Neural cell (in vitro differentiated cells): ENCODE measurements around the gene KRT28. TPM values are rescaled to one million over a fixed set of nuclear protein-coding genes. Genes with fewer than 3 reads are reported as not detected.

Source experiments
- H2AFZ ChIP-seq: fragments of 200-600, 300-800 bp; sonication (generic), shearing (Covaris generic); 2 replicates; pipeline ENCODE4 v1.6.0; 2014; ENCODE audit warnings: low read depth, mild to moderate bottlenecking, antibody characterized with exemption, low read length, moderate library complexity
- H3F3A ChIP-seq: fragments of 200-600 bp; shearing (Covaris generic); 2 replicates; pipeline ENCODE4 v1.6.1; 2016; ENCODE audit warnings: mild to moderate bottlenecking, moderate library complexity, mixed read lengths, antibody characterized with exemption, low read length; ENCODE audit not compliant: insufficient read depth, poor library complexity, severe bottlenecking
- H3K27ac ChIP-seq: fragments of 200-600, 300-800 bp; sonication (generic), shearing (Covaris generic); 2 replicates; pipeline ENCODE4 v1.5.1; 2014; ENCODE audit warnings: mild to moderate bottlenecking, low read length, moderate library complexity
- H3K27me3 ChIP-seq: fragments of 300-800, 200-600 bp; sonication (generic), shearing (Covaris generic); 2 replicates; pipeline ENCODE4 v1.6.0; 2014; ENCODE audit warnings: mild to moderate bottlenecking, low read depth, low read length, moderate library complexity; ENCODE audit not compliant: insufficient read depth
- H3K36me3 ChIP-seq: fragments of 300-800, 200-600 bp; sonication (generic), shearing (Covaris generic); 2 replicates; pipeline ENCODE4 v1.5.1; 2014; ENCODE audit warnings: mild to moderate bottlenecking, antibody characterized with exemption, low read length, moderate library complexity; ENCODE audit not compliant: insufficient read depth
- H3K4me2 ChIP-seq: fragments of 300-800, 200-600 bp; sonication (generic), shearing (Covaris generic); 2 replicates; pipeline ENCODE4 v1.6.0; 2014; ENCODE audit warnings: mild to moderate bottlenecking, low read length
- H3K4me3 ChIP-seq: fragments of 300-800, 200-600 bp; sonication (generic), shearing (Covaris generic); 2 replicates; pipeline ENCODE4 v1.5.1; 2014; ENCODE audit warnings: mild to moderate bottlenecking, low read length, moderate library complexity
- H3K79me2 ChIP-seq: fragments of 200-600 bp; shearing (Covaris generic); replicated peaks from 2 replicates; pipeline ENCODE4 v1.6.0; 2014; ENCODE audit warnings: mild to moderate bottlenecking, low read length, moderate library complexity; ENCODE audit not compliant: insufficient read depth
- H3K9ac ChIP-seq: fragments of 300-800, 200-600 bp; sonication (generic), shearing (Covaris generic); 2 replicates; pipeline ENCODE4 v1.6.1; 2016; ENCODE audit warnings: mild to moderate bottlenecking, low read length, mixed read lengths
- H3K9me2 ChIP-seq: fragments of 200-600 bp; shearing (Covaris generic); 2 replicates; pipeline ENCODE4 v1.6.1; 2016; ENCODE audit warnings: mild to moderate bottlenecking, low read length, mixed read lengths; ENCODE audit not compliant: insufficient read depth
- H3K9me3 ChIP-seq: fragments of 200-600, 300-800 bp; sonication (generic), shearing (Covaris generic); 2 replicates; pipeline ENCODE4 v1.6.1; 2016; ENCODE audit warnings: mild to moderate bottlenecking, mixed run types, low read length, moderate library complexity, mixed read lengths
- H4K20me1 ChIP-seq: fragments of 200-600 bp; shearing (Covaris generic); 2 replicates; pipeline ENCODE4 v1.6.1; 2016; ENCODE audit warnings: mild to moderate bottlenecking, mixed run types; ENCODE audit not compliant: insufficient read depth
- CTCF ChIP-seq: fragments of 450-650 bp; IDR thresholded peaks from 2 replicates; pipeline ENCODE4 v1.5.1; 2014; ENCODE audit warnings: antibody characterized with exemption, mild to moderate bottlenecking, moderate library complexity; ENCODE audit not compliant: poor library complexity, severe bottlenecking
- EP300 ChIP-seq: fragments of 450-650 bp; conservative IDR thresholded peaks from 2 replicates; pipeline ENCODE4 v1.6.1; 2014; ENCODE audit warnings: antibody characterized with exemption, mild to moderate bottlenecking, moderate library complexity; ENCODE audit not compliant: poor library complexity, severe bottlenecking
- EZH2 ChIP-seq: fragments of 200-600, 300-800 bp; shearing (Covaris generic), sonication (generic); IDR thresholded peaks from 2 replicates; pipeline ENCODE4 v1.6.1; 2014; ENCODE audit warnings: antibody characterized with exemption, low read length, borderline replicate concordance, mild to moderate bottlenecking; ENCODE audit not compliant: insufficient read depth, poor library complexity, severe bottlenecking
- MXI1 ChIP-seq: fragments of 450-650 bp; conservative IDR thresholded peaks from 2 replicates; pipeline ENCODE4 v1.6.1; 2014; ENCODE audit warnings: antibody characterized with exemption, mild to moderate bottlenecking; ENCODE audit not compliant: poor library complexity, severe bottlenecking
- POLR2AphosphoS5 ChIP-seq: IDR thresholded peaks from 2 replicates; pipeline ENCODE4 v1.6.1; 2012
- RAD21 ChIP-seq: fragments of 450-650 bp; conservative IDR thresholded peaks from 2 replicates; pipeline ENCODE4 v1.6.1; 2014; ENCODE audit warnings: antibody characterized with exemption, mild to moderate bottlenecking, moderate library complexity
- SMC3 ChIP-seq: fragments of 450-650 bp; conservative IDR thresholded peaks from 2 replicates; pipeline ENCODE4 v1.6.1; 2014; ENCODE audit warnings: antibody characterized with exemption, mild to moderate bottlenecking, moderate library complexity; ENCODE audit not compliant: poor library complexity
- TAF1 ChIP-seq: IDR thresholded peaks from 2 replicates; pipeline ENCODE4 v1.6.1; 2012; ENCODE audit warnings: low read depth
- polyA plus RNA-seq: library from polyadenylated mRNA; depleted of rRNA; stranded (reverse); fragments of >200 nt; gene quantifications from 2 replicates; pipeline ENCODE4 v1.2.3, GENCODE V29; 2014
- TF ChIP-seq, protein P1 (sequence below): IDR thresholded peaks from 2 replicates; pipeline ENCODE4 v1.6.1; 2012; ENCODE audit warnings: borderline replicate concordance

KRT28 gene
- polyA plus RNA-seq, 1 donor from 2014 or later = not detected

- Histone ChIP-seq H3F3A (no peaks in the 10 kb centered on the region), H4K20me1 (no peaks in the 10 kb centered on the region), H3K27me3 (no peaks in the 10 kb centered on the region), H3K9me3 (no peaks in the 10 kb centered on the region), H3K4me3 (no peak overlapping the region), H3K4me2 (no peak overlapping the region), H3K36me3 (no peaks in the 10 kb centered on the region), H3K9ac (no peak overlapping the region), H2AFZ (no peak overlapping the region), H3K79me2 (peaks cover 6% of the 10 kb centered on the region), H3K27ac (no peak overlapping the region), H3K9me2 (no peaks in the 10 kb centered on the region)
- no peak for TF ChIP-seq EZH2
Observed at GRCh38 chr17:40821536-40821935, 21.8 kb upstream of the KRT28 start.

- H3K4me3 ChIP-seq = peak overlapping the region; percentile 78
- no peaks in the 10 kb centered on the region for H3K9me3 ChIP-seq
- H3K27ac ChIP-seq = no peak overlapping the region
Observed at GRCh38 chr17:40820228-40820838, 20.6 kb upstream of the KRT28 start.

More at GRCh38 chr17:40820228-40820838, 20.6 kb upstream of the KRT28 start:
- Histone ChIP-seq H2AFZ (no peak overlapping the region), H3K9me2 (no peaks in the 10 kb centered on the region), H3K27me3 (no peaks in the 10 kb centered on the region), H3K79me2 (peaks cover 6% of the 10 kb centered on the region), H3K9ac (no peak overlapping the region), H4K20me1 (no peaks in the 10 kb centered on the region), H3K36me3 (no peaks in the 10 kb centered on the region), H3F3A (no peaks in the 10 kb centered on the region), H3K4me2 (peak overlapping the region; percentile 92)
- TF ChIP-seq POLR2AphosphoS5 = no peak
- TF ChIP-seq, protein P1, sequence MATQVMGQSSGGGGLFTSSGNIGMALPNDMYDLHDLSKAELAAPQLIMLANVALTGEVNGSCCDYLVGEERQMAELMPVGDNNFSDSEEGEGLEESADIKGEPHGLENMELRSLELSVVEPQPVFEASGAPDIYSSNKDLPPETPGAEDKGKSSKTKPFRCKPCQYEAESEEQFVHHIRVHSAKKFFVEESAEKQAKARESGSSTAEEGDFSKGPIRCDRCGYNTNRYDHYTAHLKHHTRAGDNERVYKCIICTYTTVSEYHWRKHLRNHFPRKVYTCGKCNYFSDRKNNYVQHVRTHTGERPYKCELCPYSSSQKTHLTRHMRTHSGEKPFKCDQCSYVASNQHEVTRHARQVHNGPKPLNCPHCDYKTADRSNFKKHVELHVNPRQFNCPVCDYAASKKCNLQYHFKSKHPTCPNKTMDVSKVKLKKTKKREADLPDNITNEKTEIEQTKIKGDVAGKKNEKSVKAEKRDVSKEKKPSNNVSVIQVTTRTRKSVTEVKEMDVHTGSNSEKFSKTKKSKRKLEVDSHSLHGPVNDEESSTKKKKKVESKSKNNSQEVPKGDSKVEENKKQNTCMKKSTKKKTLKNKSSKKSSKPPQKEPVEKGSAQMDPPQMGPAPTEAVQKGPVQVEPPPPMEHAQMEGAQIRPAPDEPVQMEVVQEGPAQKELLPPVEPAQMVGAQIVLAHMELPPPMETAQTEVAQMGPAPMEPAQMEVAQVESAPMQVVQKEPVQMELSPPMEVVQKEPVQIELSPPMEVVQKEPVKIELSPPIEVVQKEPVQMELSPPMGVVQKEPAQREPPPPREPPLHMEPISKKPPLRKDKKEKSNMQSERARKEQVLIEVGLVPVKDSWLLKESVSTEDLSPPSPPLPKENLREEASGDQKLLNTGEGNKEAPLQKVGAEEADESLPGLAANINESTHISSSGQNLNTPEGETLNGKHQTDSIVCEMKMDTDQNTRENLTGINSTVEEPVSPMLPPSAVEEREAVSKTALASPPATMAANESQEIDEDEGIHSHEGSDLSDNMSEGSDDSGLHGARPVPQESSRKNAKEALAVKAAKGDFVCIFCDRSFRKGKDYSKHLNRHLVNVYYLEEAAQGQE = no peak
- no peak for TF ChIP-seq CTCF
- TF ChIP-seq RAD21 = no peak
- no peak for TF ChIP-seq TAF1
- TF ChIP-seq EZH2 = no peak
- no peak for TF ChIP-seq MXI1
- no peak for TF ChIP-seq SMC3
- TF ChIP-seq EP300 = no peak
